ENCODE measurements around the gene NET1.

- TF ChIP-seq POLR2A (IDR thresholded peaks at IDR 0.05; ENCODE audit: low read length): no peak
- TF ChIP-seq GATA1 (IDR thresholded peaks at IDR 0.05; ENCODE audit: low read depth, low read length): no peak
Observed at GRCh38 chr10:5502061-5502521, 89.7 kb downstream of the NET1 start.
